ENCODE results near the gene CABP1. TPM values are rescaled to one million over a fixed set of nuclear protein-coding genes. Genes with fewer than 3 reads are reported as not detected.

CABP1 gene
- total and polyA plus RNA-seq, 2 donors (not counting 1 experiment from before 2014, with no cell fraction given), result not detected

DNA sequence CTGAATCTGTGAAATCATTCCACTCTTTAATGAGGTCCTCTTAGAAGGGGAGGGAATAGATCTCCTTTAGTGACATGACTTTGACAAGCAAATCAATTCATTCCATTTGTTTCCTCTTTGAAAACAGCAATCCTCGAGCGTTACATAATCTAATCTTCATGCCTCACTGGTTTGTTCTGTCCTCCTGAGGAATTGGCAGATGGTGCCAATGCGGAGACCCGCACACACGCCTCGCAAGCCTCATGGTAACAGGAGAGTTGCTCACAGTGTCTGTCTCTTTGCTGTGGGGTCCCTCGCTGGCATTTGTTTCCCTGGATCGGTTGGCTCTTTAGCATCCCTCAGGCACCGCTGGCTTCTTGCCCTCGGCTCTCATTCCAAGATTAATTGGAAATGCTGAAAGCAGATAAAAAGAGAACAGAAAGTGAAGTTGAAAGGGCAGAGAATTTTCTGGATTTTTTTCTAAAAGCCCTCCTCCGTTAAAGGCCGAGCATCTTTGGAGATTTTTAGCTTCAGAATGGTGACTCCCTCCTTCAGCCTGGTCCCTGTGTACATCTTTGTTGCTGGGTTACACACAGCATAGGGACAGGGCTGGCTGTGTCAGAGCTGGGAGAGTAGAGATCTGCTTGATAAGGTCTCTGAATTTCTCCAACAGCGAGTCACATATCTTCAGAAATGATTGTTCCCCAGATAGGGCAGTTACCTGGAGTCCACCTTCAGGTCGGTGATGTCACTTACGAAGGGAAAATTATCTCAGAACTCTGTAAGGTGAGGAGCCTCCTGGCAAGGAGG lies 10.1 kb upstream of the CABP1 start:
- Histone ChIP-seq H3K36me3 (replicated peaks in 1 of 2; ENCODE audit: control extremely low read depth in 1 of 2, control insufficient read depth in 1 of 2, extremely low read depth in 1 of 2, insufficient read depth in 2 of 2, low read length in 1 of 2) (no peaks in the 10 kb centered on the region), H3K4me3 (ENCODE audit: control extremely low read depth in 1 of 5, extremely low read depth in 1 of 5, insufficient read depth in 1 of 5, low read depth in 2 of 5, low read length in 4 of 5) (no peak overlapping the region), H3K27me3 (replicated peaks in 1 of 4; ENCODE audit: control extremely low read depth in 1 of 4, control insufficient read depth in 3 of 4, insufficient read depth in 4 of 4, low read length in 3 of 4) (peaks cover 0 to 3% (median 0%) of the 10 kb centered on the region in 4 experiments), H2AFZ (ENCODE audit: insufficient read depth, low read depth, low read length, poor library complexity, severe bottlenecking) (no peak overlapping the region), H3K4me2 (replicated peaks; ENCODE audit: low read depth, low read length, poor library complexity, severe bottlenecking) (no peak overlapping the region), H3K4me1 (ENCODE audit: control insufficient read depth in 2 of 2, insufficient read depth in 2 of 2, low read length in 2 of 2) (no peaks in the 10 kb centered on the region), H3K79me2 (ENCODE audit: control insufficient read depth, insufficient read depth, low read length) (no peaks in the 10 kb centered on the region), H3K9ac (ENCODE audit: low read length) (no peak overlapping the region), H3K27ac (ENCODE audit: low read length in 2 of 2) (no peak overlapping the region), H3K9me3 (ENCODE audit: control extremely low read depth in 1 of 3, control insufficient read depth in 2 of 3, insufficient read depth in 1 of 3, low read length in 2 of 3) (no peaks in the 10 kb centered on the region), H4K20me1 (ENCODE audit: control insufficient read depth, insufficient read depth, low read length, poor library complexity, severe bottlenecking) (no peaks in the 10 kb centered on the region)
- CTCF ChIA-PET, result interaction anchor here (1.0 kb wide), 1 partner anchor 20 kb away, joined by 4 read pairs; no protein-coding TSS in a partner anchor
- ATAC-seq (ENCODE audit: low read depth), result no peak
- no peak for DNase-seq
- POLR2A ChIA-PET, result no interaction called here
- Mint-ChIP-seq H3K4me1 (no peaks in the 10 kb centered on the region), H3K27me3 (peaks cover 23% of the 10 kb centered on the region), H3K9me3 (ENCODE audit: insufficient read depth) (no peaks in the 10 kb centered on the region), H3K4me3 (no peak overlapping the region), H3K27ac (no peak overlapping the region)
- intact Hi-C loops (cut with micrococcal nuclease), result no loop called here
- 96% methylated on average over 15 of the region's 15 CpGs for WGBS (ENCODE audit: insufficient coverage)
- TF ChIP-seq, protein P1, sequence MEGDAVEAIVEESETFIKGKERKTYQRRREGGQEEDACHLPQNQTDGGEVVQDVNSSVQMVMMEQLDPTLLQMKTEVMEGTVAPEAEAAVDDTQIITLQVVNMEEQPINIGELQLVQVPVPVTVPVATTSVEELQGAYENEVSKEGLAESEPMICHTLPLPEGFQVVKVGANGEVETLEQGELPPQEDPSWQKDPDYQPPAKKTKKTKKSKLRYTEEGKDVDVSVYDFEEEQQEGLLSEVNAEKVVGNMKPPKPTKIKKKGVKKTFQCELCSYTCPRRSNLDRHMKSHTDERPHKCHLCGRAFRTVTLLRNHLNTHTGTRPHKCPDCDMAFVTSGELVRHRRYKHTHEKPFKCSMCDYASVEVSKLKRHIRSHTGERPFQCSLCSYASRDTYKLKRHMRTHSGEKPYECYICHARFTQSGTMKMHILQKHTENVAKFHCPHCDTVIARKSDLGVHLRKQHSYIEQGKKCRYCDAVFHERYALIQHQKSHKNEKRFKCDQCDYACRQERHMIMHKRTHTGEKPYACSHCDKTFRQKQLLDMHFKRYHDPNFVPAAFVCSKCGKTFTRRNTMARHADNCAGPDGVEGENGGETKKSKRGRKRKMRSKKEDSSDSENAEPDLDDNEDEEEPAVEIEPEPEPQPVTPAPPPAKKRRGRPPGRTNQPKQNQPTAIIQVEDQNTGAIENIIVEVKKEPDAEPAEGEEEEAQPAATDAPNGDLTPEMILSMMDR (IDR thresholded peaks at IDR 0.05), result no peak
- TF ChIP-seq EZH2 (IDR thresholded peaks at IDR 0.05; ENCODE audit: borderline replicate concordance, insufficient read depth, low read depth, low read length, poor library complexity, severe bottlenecking), result no peak

DNA sequence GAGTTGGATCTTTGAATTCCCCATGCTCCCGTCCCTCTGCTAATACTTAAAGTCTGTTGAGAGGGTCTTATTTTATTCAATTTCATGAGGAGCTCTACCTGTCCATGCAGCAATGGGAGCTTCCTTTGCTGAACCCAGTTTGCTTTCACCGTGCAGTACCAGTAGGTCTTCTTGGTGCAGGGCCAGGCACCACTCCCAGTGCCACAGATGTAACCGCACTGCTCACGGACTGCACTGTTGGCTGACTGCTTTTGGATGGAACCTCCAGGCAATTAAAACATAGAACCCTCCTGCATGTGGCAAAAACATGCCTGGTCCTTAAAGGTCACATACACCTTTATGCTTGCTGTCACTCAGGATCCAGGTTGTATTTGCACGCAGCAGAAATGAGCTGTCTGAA lies 9.3 kb upstream of the CABP1 start:
- WGBS (ENCODE audit: insufficient coverage), result 70% methylated on average over 4 of the region's 5 CpGs
- ChIA-PET POLR2A (no interaction called here), CTCF (interaction anchor here (1.1 kb wide), 1 partner anchor 341 kb away, joined by 3 read pairs; no protein-coding TSS in a partner anchor)

More for the DNA sequence above, 9.3 kb upstream of the CABP1 start:
- no peaks in the 10 kb centered on the region for H3K9me3 Mint-ChIP-seq (ENCODE audit: insufficient read depth)
- intact Hi-C loops (cut with micrococcal nuclease), result no loop called here
- ATAC-seq (ENCODE audit: low read depth), result no peak
- no peak for TF ChIP-seq EZH2 (IDR thresholded peaks at IDR 0.05; ENCODE audit: borderline replicate concordance, insufficient read depth, low read depth, low read length, poor library complexity, severe bottlenecking)
- TF ChIP-seq, protein P1 (IDR thresholded peaks at IDR 0.05), result no peak
- Histone ChIP-seq H3K9ac (ENCODE audit: low read length) (no peak overlapping the region), H2AFZ (ENCODE audit: insufficient read depth, low read depth, low read length, poor library complexity, severe bottlenecking) (no peak overlapping the region), H4K20me1 (ENCODE audit: control insufficient read depth, insufficient read depth, low read length, poor library complexity, severe bottlenecking) (no peaks in the 10 kb centered on the region), H3K79me2 (ENCODE audit: control insufficient read depth, insufficient read depth, low read length) (no peaks in the 10 kb centered on the region), H3K27ac (ENCODE audit: low read length in 2 of 2) (no peak overlapping the region), H3K36me3 (replicated peaks in 1 of 2; ENCODE audit: control extremely low read depth in 1 of 2, control insufficient read depth in 1 of 2, extremely low read depth in 1 of 2, insufficient read depth in 2 of 2, low read length in 1 of 2) (no peaks in the 10 kb centered on the region), H3K4me1 (ENCODE audit: control insufficient read depth in 2 of 2, insufficient read depth in 2 of 2, low read length in 2 of 2) (no peaks in the 10 kb centered on the region), H3K4me2 (replicated peaks; ENCODE audit: low read depth, low read length, poor library complexity, severe bottlenecking) (no peak overlapping the region), H3K9me3 (ENCODE audit: control extremely low read depth in 1 of 3, control insufficient read depth in 2 of 3, insufficient read depth in 1 of 3, low read length in 2 of 3) (no peaks in the 10 kb centered on the region), H3K4me3 (ENCODE audit: control extremely low read depth in 1 of 5, extremely low read depth in 1 of 5, insufficient read depth in 1 of 5, low read depth in 2 of 5, low read length in 4 of 5) (no peak overlapping the region), H3K27me3 (replicated peaks in 1 of 4; ENCODE audit: control extremely low read depth in 1 of 4, control insufficient read depth in 3 of 4, insufficient read depth in 4 of 4, low read length in 3 of 4) (peaks cover 0 to 3% (median 0%) of the 10 kb centered on the region in 4 experiments)
- DNase-seq, result no peak
- no peaks in the 10 kb centered on the region for H3K4me1 Mint-ChIP-seq
- H3K27me3 Mint-ChIP-seq, result peaks cover 23% of the 10 kb centered on the region
- H3K4me3 Mint-ChIP-seq, result no peak overlapping the region
- H3K27ac Mint-ChIP-seq, result no peak overlapping the region

Measured in B cell (primary cell).